DND-41 (cell line): ENCODE data around the gene TRPM3.

Source experiments
- EZH2 ChIP-seq: IDR thresholded peaks from 3 replicates; pipeline ENCODE4 v1.6.1; 2012; ENCODE audit warnings: borderline replicate concordance, low read depth, mild to moderate bottlenecking, moderate library complexity, low read length, inconsistent platforms; ENCODE audit not compliant: severe bottlenecking
- TF ChIP-seq, protein P1 (sequence below): IDR thresholded peaks from 2 replicates; pipeline ENCODE4 v1.5.1; 2012; ENCODE audit warnings: borderline replicate concordance, low read length, moderate library complexity, mild to moderate bottlenecking; ENCODE audit not compliant: poor library complexity, severe bottlenecking; ENCODE audit errors: extremely low read depth

DNA sequence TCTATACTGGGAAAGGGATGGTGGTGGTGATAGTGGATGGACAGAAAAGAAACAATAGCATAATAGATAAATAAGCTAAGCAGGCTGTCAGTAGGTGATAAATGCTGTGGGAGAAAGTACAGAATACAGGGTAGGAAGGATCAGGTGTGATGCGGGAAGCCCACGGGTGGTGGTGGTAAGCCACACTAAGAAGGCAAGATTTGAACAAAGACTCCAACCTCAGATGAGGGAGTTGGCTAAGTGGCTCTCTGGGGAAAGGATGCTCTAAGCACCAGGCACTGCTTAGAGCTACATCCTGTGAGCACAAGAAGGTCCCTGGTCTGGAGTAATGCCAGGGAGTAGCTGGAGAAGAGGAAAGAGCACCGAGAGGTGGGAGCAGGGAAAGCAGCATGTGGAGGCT lies 555.4 kb downstream of the TRPM3 start:
- TF ChIP-seq, protein P1, sequence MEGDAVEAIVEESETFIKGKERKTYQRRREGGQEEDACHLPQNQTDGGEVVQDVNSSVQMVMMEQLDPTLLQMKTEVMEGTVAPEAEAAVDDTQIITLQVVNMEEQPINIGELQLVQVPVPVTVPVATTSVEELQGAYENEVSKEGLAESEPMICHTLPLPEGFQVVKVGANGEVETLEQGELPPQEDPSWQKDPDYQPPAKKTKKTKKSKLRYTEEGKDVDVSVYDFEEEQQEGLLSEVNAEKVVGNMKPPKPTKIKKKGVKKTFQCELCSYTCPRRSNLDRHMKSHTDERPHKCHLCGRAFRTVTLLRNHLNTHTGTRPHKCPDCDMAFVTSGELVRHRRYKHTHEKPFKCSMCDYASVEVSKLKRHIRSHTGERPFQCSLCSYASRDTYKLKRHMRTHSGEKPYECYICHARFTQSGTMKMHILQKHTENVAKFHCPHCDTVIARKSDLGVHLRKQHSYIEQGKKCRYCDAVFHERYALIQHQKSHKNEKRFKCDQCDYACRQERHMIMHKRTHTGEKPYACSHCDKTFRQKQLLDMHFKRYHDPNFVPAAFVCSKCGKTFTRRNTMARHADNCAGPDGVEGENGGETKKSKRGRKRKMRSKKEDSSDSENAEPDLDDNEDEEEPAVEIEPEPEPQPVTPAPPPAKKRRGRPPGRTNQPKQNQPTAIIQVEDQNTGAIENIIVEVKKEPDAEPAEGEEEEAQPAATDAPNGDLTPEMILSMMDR: no peak
- TF ChIP-seq EZH2: no peak
